ENCODE results near the gene PRKCE.

DNA sequence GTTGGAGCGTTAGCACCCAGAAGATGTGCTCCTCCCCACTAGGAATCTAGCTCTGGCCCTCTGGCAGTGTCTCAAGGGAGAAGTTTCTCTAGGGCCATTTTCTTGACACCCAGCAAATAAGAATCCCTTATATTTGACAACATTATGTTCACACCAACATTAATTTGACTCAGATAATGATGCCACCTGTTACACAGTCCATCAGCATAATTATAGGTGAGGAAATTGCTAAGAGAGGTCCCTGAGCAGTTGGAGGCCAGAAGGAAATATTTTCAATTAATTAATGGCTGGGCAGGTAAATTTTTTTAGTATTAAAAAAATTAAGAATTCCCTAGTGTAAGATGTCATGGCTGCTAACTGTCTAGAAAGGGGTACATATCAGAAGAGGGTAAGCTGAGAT is 36.5 kb downstream of the PRKCE start:
- TF ChIP-seq, protein P1, sequence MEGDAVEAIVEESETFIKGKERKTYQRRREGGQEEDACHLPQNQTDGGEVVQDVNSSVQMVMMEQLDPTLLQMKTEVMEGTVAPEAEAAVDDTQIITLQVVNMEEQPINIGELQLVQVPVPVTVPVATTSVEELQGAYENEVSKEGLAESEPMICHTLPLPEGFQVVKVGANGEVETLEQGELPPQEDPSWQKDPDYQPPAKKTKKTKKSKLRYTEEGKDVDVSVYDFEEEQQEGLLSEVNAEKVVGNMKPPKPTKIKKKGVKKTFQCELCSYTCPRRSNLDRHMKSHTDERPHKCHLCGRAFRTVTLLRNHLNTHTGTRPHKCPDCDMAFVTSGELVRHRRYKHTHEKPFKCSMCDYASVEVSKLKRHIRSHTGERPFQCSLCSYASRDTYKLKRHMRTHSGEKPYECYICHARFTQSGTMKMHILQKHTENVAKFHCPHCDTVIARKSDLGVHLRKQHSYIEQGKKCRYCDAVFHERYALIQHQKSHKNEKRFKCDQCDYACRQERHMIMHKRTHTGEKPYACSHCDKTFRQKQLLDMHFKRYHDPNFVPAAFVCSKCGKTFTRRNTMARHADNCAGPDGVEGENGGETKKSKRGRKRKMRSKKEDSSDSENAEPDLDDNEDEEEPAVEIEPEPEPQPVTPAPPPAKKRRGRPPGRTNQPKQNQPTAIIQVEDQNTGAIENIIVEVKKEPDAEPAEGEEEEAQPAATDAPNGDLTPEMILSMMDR (IDR thresholded peaks at IDR 0.05), result no peak
- TF ChIP-seq POLR2A (IDR thresholded peaks at IDR 0.05), result no peak

All from body of pancreas (tissue), 4 donors.